ENCODE measurements around the gene DLG1.

DNA sequence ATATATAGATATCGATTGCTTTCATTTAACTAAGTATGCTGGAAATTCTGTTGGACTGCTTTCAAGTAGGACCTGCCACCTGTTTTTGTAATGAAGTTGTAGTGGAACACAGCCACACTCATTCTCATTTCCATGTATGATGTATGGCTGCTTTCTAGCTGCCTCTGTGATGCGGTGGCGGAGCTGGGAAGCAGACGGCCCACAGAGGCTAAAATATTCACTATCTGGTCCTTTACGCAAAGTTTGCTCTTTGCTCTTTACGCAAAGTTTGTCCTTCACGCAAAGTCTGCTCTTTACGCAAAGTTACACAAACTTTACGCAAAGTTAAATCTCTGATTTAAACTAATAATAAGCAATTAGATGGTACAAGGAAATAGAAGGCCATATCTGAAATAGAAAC is 91.5 kb downstream of the DLG1 start:
- TF ChIP-seq JUNB (IDR thresholded peaks at IDR 0.05; ENCODE audit: unreplicated experiment) = no peak
- TF ChIP-seq, protein P1, sequence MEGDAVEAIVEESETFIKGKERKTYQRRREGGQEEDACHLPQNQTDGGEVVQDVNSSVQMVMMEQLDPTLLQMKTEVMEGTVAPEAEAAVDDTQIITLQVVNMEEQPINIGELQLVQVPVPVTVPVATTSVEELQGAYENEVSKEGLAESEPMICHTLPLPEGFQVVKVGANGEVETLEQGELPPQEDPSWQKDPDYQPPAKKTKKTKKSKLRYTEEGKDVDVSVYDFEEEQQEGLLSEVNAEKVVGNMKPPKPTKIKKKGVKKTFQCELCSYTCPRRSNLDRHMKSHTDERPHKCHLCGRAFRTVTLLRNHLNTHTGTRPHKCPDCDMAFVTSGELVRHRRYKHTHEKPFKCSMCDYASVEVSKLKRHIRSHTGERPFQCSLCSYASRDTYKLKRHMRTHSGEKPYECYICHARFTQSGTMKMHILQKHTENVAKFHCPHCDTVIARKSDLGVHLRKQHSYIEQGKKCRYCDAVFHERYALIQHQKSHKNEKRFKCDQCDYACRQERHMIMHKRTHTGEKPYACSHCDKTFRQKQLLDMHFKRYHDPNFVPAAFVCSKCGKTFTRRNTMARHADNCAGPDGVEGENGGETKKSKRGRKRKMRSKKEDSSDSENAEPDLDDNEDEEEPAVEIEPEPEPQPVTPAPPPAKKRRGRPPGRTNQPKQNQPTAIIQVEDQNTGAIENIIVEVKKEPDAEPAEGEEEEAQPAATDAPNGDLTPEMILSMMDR (conservative IDR thresholded peaks at IDR 0.05; ENCODE audit: low read depth in 2 of 2) = no peak
- no peak for TF ChIP-seq EZH2 (IDR thresholded peaks at IDR 0.05; ENCODE audit: low read depth, unreplicated experiment)
- TF ChIP-seq POLR2AphosphoS5 (IDR thresholded peaks at IDR 0.05; ENCODE audit: low read depth) = no peak
- TF ChIP-seq, protein P2, sequence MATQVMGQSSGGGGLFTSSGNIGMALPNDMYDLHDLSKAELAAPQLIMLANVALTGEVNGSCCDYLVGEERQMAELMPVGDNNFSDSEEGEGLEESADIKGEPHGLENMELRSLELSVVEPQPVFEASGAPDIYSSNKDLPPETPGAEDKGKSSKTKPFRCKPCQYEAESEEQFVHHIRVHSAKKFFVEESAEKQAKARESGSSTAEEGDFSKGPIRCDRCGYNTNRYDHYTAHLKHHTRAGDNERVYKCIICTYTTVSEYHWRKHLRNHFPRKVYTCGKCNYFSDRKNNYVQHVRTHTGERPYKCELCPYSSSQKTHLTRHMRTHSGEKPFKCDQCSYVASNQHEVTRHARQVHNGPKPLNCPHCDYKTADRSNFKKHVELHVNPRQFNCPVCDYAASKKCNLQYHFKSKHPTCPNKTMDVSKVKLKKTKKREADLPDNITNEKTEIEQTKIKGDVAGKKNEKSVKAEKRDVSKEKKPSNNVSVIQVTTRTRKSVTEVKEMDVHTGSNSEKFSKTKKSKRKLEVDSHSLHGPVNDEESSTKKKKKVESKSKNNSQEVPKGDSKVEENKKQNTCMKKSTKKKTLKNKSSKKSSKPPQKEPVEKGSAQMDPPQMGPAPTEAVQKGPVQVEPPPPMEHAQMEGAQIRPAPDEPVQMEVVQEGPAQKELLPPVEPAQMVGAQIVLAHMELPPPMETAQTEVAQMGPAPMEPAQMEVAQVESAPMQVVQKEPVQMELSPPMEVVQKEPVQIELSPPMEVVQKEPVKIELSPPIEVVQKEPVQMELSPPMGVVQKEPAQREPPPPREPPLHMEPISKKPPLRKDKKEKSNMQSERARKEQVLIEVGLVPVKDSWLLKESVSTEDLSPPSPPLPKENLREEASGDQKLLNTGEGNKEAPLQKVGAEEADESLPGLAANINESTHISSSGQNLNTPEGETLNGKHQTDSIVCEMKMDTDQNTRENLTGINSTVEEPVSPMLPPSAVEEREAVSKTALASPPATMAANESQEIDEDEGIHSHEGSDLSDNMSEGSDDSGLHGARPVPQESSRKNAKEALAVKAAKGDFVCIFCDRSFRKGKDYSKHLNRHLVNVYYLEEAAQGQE (IDR thresholded peaks at IDR 0.05; ENCODE audit: unreplicated experiment) = no peak
- TF ChIP-seq ZNF114 (CRISPR knock-in tag; IDR thresholded peaks at IDR 0.05) = no peak
- no peak for TF ChIP-seq CREB1 (CRISPR knock-in tag; IDR thresholded peaks at IDR 0.05; ENCODE audit: low read depth)
- TF ChIP-seq EZH2phosphoT487 (IDR thresholded peaks at IDR 0.05; ENCODE audit: unreplicated experiment) = no peak
- TF ChIP-seq, protein P3, sequence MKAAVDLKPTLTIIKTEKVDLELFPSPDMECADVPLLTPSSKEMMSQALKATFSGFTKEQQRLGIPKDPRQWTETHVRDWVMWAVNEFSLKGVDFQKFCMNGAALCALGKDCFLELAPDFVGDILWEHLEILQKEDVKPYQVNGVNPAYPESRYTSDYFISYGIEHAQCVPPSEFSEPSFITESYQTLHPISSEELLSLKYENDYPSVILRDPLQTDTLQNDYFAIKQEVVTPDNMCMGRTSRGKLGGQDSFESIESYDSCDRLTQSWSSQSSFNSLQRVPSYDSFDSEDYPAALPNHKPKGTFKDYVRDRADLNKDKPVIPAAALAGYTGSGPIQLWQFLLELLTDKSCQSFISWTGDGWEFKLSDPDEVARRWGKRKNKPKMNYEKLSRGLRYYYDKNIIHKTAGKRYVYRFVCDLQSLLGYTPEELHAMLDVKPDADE (IDR thresholded peaks at IDR 0.05) = no peak
